ENCODE measurements around the gene ERGIC1. TPM values are rescaled to one million over a fixed set of nuclear protein-coding genes. Genes with fewer than 3 reads are reported as not detected.

Gene ERGIC1
- total RNA-seq, 1 donor from 2014 or later = 87.3 TPM

DNA sequence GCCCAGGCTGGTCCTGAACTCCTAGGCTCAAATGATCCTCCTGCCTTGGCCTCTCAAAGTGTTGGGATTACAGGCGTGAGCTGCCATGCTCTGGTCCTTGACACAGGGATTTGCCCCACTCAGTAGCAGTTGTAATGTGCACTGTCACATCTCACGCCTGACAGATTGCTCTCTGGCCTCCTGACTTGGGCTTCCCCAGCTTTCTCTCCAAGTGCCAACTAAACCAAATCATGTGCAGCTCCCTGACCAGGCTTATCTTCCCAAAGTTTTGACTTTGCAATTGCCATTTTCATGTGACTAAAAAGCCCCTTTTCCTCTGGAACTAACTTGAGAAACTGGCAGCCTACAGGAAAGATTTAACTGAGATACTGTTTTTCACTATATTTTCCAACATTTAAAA lies 135.9 kb downstream of the ERGIC1 start:
- no peak for ATAC-seq
- intact Hi-C loops (cut with DNase I) = no loop called here
- no peak for DNase-seq (ENCODE audit: low spot score)

GRCh38 chr5:172971482-172971881 lies 137.4 kb downstream of the ERGIC1 start:
- intact Hi-C loops (cut with DNase I) = no loop called here
- DNase-seq (ENCODE audit: low spot score) (no peak), ATAC-seq (no peak)

- ATAC-seq = no peak
- intact Hi-C loops (cut with DNase I) = no loop called here
- no peak for DNase-seq (ENCODE audit: low spot score)
Measured at GRCh38 chr5:172972552-172972951, 138.5 kb downstream of the ERGIC1 start.

DNA sequence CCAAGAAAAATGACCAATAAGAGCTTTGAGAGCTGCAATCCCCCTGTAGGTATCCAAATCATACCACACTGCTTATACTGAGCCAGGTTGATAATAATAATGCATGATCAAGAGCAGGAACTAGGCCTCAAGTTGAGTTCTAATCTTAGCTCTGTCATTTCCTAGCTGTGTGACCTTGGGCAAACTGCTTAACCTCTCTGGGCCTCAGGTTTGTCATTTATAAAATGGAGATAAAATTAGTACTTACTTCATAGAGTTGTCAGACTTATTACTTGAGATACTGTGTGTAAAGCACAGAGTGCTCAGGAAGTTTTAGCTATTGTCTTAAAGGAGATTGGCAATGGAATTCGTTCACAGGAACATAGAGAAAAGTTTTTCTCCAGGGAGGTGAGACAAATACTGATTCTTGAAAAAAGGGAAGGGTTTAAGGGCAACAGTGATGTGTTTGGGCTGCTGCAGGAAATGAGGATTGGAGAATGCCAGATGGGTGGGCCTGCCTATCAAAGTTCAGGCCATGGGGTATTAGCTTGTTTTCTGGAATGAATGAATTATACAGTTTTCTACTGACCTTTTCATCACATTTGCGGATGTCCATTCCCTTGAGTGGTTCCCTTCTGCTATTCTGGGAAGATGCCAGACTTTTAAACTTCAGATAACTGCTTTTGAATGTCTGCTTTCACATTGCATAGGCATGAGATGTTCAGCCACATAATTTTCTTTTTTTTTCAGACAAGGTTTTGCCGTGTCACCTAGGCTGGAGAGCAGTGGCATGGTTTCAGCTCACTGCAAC lies 139.3 kb downstream of the ERGIC1 start:
- intact Hi-C loops (cut with DNase I) = no loop called here
- DNase-seq (ENCODE audit: low spot score) (no peak), ATAC-seq (peak; percentile 86)

DNA sequence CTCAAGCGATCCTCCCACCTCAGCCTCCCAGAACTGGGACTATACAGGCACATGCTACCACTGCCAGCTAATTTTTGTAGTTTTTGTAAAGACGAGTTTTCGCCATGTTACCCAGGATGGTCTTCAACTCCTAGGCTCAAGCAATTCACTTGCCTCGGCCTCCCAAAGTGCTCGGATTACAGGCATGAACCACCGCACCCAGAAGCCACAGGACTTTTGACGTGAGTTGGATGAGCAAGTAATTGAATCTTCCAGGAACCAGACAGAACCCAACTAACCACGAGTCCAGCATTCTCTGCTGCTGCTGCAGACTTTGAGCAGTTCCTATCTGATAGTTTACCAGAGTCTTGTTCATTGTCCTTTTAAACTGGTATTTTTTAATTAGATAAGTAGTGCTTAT lies 139.9 kb downstream of the ERGIC1 start:
- intact Hi-C loops (cut with DNase I) = no loop called here
- DNase-seq (ENCODE audit: low spot score) (no peak), ATAC-seq (peak; percentile 16)

DNA sequence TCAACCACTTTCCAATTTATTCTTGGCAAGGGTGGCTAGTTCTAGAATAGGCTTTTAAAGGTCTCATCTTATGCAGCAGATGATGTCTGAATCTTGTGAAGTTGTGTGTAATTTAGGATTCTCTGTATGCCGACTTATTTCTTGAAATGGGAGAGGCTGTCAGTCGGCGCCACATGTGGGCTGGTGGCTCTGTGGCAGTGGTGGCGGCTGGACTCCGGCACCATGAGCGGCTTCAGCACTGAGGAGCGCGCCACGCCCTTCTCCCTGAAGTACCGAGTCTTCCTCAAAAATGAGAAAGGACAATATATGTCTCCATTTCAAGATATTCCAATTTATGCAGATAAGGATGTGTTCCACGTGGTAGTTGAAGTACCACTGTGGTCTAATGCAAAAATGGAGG lies 141.2 kb downstream of the ERGIC1 start:
- ATAC-seq (no peak), DNase-seq (ENCODE audit: low spot score) (no peak)
- intact Hi-C loops (cut with DNase I) = no loop called here

DNA sequence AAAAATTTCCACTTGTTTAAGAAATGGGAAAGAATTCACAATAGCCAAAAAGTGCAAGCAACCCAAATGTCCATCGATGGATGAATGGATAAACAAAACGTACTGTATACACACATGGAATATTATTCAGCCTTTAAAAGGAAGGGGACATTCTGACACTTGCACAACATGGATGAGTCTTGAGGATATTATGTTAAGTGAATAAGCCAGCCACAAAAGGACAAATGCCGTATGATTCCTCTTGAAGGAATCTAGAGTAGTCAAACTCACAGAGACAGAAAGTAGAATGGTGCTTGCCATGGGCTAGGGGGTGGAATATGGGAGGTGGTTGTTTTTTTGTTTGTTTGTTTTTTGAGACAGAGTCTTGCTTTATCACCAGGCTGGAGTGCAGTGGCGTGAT lies 145.7 kb downstream of the ERGIC1 start:
- ATAC-seq = no peak
- intact Hi-C loops (cut with DNase I) = no loop called here
- DNase-seq (ENCODE audit: low spot score) = no peak

DNA sequence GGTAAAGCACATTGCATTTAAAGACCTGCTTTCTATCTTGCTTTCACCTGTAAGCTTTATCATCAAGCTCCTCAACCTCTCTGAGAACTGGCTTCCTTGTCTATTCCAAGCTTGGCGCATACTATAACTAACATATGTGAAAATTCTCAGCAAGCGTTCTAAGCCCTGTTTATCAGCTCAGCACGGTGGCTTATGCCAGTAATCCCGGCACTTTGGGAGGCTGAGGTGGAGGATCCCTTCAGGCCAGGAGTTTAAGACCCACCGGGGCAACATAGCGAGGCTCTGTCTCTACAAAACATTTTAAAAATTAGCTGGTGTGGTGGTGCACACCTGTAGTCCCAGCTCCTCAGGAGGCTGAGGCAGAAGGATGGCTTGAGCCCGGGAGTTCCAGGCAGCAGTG lies 147.9 kb downstream of the ERGIC1 start:
- ATAC-seq = no peak
- DNase-seq (ENCODE audit: low spot score) = no peak
- intact Hi-C loops (cut with DNase I) = no loop called here

DNA sequence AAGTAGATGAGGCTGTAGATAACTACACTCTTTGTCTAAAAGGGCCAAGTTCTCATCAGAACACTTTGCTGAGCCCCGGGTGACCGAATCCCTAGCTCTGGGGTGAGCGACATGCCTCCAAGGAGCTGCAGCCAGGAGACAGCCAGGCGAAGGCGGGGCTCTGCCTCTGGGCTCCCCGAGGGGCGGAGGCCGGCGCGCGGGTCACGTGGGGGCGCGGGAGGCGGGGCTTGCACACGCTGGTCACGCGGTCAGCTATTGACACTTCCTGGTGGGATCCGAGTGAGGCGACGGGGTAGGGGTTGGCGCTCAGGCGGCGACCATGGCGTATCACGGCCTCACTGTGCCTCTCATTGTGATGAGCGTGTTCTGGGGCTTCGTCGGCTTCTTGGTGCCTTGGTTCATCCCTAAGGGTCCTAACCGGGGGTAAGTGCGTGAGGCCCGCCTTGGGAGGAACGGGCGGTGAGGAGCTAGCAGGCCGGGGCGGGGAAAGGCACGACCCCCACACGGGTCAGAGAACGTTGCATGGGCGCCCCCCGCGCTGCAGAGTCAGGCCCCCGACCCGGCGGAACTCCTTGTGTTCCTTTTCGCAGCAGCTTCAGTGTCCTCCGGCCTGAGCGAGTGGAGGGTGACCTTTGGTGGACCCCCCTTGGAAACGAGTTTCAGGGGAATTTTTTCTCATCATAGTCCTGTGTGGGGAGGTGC lies 149.6 kb downstream of the ERGIC1 start, which contains the start of gene ATP6V0E1:
ATP6V0E1 (plus strand) TSS at position 230 of the 702 bp plus-strand sequence; CDS start at position 320, 90 bp downstream.
- DNase-seq (ENCODE audit: low spot score) (peak; percentile 98), ATAC-seq (peak; percentile 99)
- intact Hi-C loops (cut with DNase I) = no loop called here

DNA sequence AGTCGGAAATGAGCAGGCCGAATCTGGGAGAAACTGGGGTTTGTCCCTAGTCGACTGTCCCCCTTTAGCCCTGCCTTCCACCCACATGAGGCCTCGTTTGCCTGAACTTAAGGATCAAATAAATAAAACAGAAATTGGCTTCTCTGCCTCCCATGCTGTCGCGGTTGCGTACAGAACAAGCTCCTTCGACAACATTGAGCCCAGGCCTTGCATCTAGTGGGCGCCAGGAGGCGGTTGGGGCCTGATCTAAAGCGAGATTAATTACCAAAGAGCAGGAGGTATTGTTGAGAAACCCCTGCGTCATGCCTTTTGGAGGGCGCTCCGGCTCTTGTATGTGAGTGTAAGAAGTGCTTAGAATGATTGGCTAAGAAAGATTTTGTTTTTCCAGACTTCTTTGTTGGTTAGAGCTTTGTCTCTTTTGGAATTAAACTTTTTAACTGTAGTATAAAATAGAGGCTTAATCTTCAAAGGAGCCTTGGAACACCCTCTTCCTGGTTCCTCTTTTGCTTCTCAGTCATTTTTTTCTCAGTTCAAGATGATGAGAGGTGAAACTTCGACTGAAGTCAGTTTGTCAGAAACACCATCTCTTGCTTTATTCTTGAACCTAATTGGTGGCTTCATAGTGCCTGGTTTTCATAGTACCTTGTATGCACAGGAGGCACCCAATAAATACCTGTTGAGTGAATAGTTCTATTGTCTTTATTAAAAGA lies 150.3 kb downstream of the ERGIC1 start:
- DNase-seq (ENCODE audit: low spot score) (peak; percentile 79), ATAC-seq (peak; percentile 85)
- intact Hi-C loops (cut with DNase I) = no loop called here

- DNase-seq (ENCODE audit: low spot score) (no peak), ATAC-seq (no peak)
- intact Hi-C loops (cut with DNase I) = no loop called here
Measured at GRCh38 chr5:172985596-172985995, 151.5 kb downstream of the ERGIC1 start.

DNA sequence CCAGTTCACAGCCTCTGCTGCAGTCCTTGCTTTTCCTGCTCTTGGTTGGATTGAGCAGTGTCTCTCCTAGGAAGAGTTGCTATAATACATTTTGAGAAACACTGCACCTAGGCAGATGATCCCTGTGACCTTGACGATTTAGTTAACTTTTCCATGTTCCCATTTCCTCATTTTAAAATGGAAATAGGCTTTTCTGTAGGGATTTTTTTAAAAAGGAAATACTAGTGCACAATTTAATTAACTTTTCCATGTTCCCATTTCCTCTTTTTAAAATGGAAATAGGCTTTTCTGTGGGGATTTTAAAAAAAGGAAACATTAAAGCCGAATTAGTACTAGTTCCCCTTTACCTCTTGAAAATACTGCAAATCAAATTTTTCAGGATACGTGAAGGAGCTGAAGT lies 154.2 kb downstream of the ERGIC1 start:
- ATAC-seq (no peak), DNase-seq (ENCODE audit: low spot score) (no peak)
- intact Hi-C loops (cut with DNase I) = no loop called here

- ATAC-seq (no peak), DNase-seq (ENCODE audit: low spot score) (no peak)
- intact Hi-C loops (cut with DNase I) = no loop called here
Measured at GRCh38 chr5:172990776-172991175, 156.7 kb downstream of the ERGIC1 start.

- no peak for DNase-seq (ENCODE audit: low spot score)
- ATAC-seq = no peak
Measured at GRCh38 chr5:172994405-172994804, 160.4 kb downstream of the ERGIC1 start.

DNA sequence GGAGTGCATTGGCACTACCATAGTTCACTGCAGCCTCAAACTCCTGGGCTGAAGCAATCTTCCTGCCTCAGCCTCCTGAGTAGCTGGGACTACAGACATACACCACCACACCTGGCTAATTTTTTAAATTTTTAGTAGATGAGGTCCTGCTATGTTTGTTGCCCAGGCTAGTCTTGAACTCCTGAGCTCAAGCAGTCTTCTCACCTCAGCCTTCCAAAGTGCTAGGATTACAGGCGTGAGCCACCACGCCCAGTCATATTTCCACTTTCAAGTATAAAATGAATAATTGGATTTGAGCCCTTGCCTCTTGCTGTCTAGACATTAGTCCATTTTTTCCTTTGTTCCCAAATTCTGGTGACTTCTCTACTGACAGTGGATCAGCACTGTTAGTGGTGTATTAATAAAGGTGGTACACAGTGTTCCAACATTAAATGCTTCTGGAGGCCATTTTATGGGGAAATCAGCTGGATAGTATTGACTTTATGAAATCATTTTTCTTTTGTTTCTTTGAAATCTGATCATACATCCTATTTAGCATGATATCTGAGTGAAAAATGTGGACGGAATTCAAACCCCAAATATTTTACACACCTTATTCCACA lies 165.4 kb downstream of the ERGIC1 start:
- intact Hi-C loops (cut with DNase I) = no loop called here
- ATAC-seq (peak; percentile 50), DNase-seq (ENCODE audit: low spot score) (no peak)

More at GRCh38 chr5:172994405-172994804, 160.4 kb downstream of the ERGIC1 start:
- intact Hi-C loops (cut with DNase I) = no loop called here

DNA sequence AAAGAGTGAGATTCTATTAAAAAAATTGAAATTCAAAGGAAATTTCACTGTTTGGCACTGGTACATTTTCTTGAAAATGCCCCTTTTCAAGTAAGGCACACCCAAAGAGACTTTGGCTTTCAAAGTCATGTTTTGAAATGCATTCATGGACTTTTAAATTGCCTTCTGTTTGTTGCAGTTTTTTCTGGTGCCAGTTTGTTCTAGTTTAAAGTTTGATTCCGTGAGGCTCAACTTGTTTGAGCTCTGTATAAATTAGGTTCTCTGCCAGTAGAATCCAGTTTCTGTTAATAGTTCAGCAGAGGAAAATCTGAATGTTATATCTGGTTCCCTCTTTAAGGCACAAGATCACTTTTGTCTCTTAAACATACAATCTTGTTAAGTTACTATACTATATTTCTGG lies 165.9 kb downstream of the ERGIC1 start:
- DNase-seq (ENCODE audit: low spot score) (no peak), ATAC-seq (no peak)
- intact Hi-C loops (cut with DNase I) = no loop called here

- no peak for ATAC-seq
- no peak for DNase-seq (ENCODE audit: low spot score)
- intact Hi-C loops (cut with DNase I) = no loop called here
Measured at GRCh38 chr5:173001229-173001841, 167.3 kb downstream of the ERGIC1 start.
